Peyer's patch (tissue), 4 donors: ENCODE measurements around the gene TMEM132D.

Source experiments
- CTCF ChIP-seq, 6 experiments: fragments of 450-650 bp in 4 of 6; fragments of 200-600 bp in 2 of 6; sonication (generic) in 1 of 6; IDR thresholded peaks; one replicate each; pipeline ENCODE4 v1.5.1; 2017 to 2019; ENCODE audit warnings: antibody characterized with exemption in 6 of 6, mild to moderate bottlenecking in 3 of 6, moderate library complexity in 1 of 6
- POLR2A ChIP-seq, 2 donors: fragments of 450-650 bp; IDR thresholded peaks; one replicate each; pipeline ENCODE4 v1.5.1; 2017; ENCODE audit warnings: antibody characterized with exemption in 2 of 2, mild to moderate bottlenecking in 2 of 2, moderate library complexity in 2 of 2

- TF ChIP-seq POLR2A (IDR thresholded peaks at IDR 0.05) (no peak), CTCF (IDR thresholded peaks at IDR 0.05) (no peak)
These were observed 713.0 kb downstream of the TMEM132D start for GRCh38 chr12:129190827-129191226.
